PC-9 (cell line): ENCODE data around the gene HMHB1.

Experiments
- CTCF ChIP-seq: fragments of 200-600 bp; sonication (generic); conservative IDR thresholded peaks from 2 replicates; pipeline ENCODE4 v1.6.1; 2017; ENCODE audit warnings: mixed run types, antibody characterized with exemption, mild to moderate bottlenecking, moderate library complexity
- EZH2 ChIP-seq: fragments of 200-600 bp; sonication (generic); IDR thresholded peaks from 2 replicates; pipeline ENCODE4 v1.8.0; 2017; ENCODE audit warnings: antibody characterized with exemption, low read depth

DNA sequence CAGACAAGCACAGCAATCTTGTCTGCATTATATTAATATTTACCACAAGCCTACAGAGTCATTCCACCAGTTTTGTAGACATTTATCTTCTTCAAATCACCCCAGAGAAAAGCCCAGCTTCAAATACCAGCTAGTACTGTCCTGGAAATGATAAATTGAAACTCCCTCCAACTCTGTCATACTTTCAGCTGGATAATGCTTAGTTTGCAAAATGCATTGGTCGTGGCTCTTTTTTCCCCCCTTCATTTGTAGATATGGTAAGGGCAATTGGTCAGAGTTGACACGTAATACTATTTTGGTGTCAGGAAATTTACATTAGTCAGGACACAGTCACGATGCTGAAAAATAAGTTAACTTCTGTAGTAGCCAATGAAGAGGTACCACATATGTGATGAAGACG, 21.2 kb downstream of the HMHB1 start:
- TF ChIP-seq CTCF (no peak), EZH2 (no peak)
